Endothelial cell of umbilical vein (primary cell): ENCODE data around the gene CLDN16. TPM values are rescaled to one million over a fixed set of nuclear protein-coding genes. Genes with fewer than 3 reads are reported as not detected.

Experiments used
- BruUV-seq: library from RNA; stranded (reverse); fragments of 400-500 nt; replicated peaks from 2 replicates; lab custom pipeline; 2021; lab: Mats Ljungman, UMichigan
- CTCF ChIA-PET: fragments of 300-600, 350-600 bp; sonication (Branson Sonifier 250); formaldehyde crosslinking; loops from one replicate; lab custom pipeline; 2021; ENCODE audit warnings: antibody characterized with exemption, inconsistent platforms; lab: Charles Lee
- POLR2A ChIA-PET: fragments of 300-600, 350-600 bp; sonication (Branson Sonifier 250); formaldehyde crosslinking; loops from one replicate; lab custom pipeline; 2021; ENCODE audit warnings: antibody characterized with exemption, inconsistent platforms; lab: Charles Lee
- DNase-seq: peaks from one replicate; pipeline ENCODE4 v3.0.0-alpha.2; 2011; ENCODE audit warnings: low read depth, low spot score
- FAIRE-seq: peaks from 2 replicates; lab custom pipeline; 2011; peaks lifted over from hg19 to GRCh38; lab: Jason Lieb, UNC
- H2AFZ ChIP-seq: 2 replicates; pipeline ENCODE4 v1.6.0; 2012; ENCODE audit warnings: low read depth, low read length, control low read depth, inconsistent platforms
- H3K27ac ChIP-seq: 2 replicates; pipeline ENCODE4 v1.5.1; 2011; ENCODE audit warnings: low read depth, mild to moderate bottlenecking, control low read depth, low read length, moderate library complexity; ENCODE audit not compliant: insufficient read depth
- H3K27me3 ChIP-seq, 2 experiments: 2 replicates each; pipeline versions ENCODE4 v1.6.0 to v1.6.1; 2011; ENCODE audit warnings: low read length in 2 of 2, mixed read lengths in 1 of 2; ENCODE audit not compliant: control insufficient read depth in 2 of 2, insufficient read depth in 2 of 2
- H3K36me3 ChIP-seq, 2 experiments: 2 replicates in 1 of 2; 3 replicates in 1 of 2; pipeline ENCODE4 v1.5.1; 2011; ENCODE audit warnings: low read length in 2 of 2, mild to moderate bottlenecking in 1 of 2, moderate library complexity in 1 of 2; ENCODE audit not compliant: control insufficient read depth in 2 of 2, insufficient read depth in 2 of 2; ENCODE audit errors: extremely low read depth in 1 of 2
- H3K4me1 ChIP-seq: 3 replicates; pipeline ENCODE4 v1.5.1; 2011; ENCODE audit warnings: mild to moderate bottlenecking, low read length; ENCODE audit not compliant: control insufficient read depth, insufficient read depth; ENCODE audit errors: extremely low read depth
- H3K4me2 ChIP-seq: 2 replicates; pipeline ENCODE4 v1.6.1; 2011; ENCODE audit warnings: low read length, control low read depth, mixed read lengths; ENCODE audit not compliant: insufficient read depth
- H3K4me3 ChIP-seq, 3 experiments: fragments of 200-600 bp in 1 of 3; sonication (generic), shearing (Covaris generic) in 1 of 3; replicated peaks in 1 of 3; 2 replicates each; pipeline ENCODE4 v1.5.1; 2011 to 2016; ENCODE audit warnings: control low read depth in 3 of 3, low read length in 3 of 3, mild to moderate bottlenecking in 2 of 3, inconsistent platforms in 1 of 3, low read depth in 1 of 3, moderate library complexity in 1 of 3; ENCODE audit not compliant: insufficient read depth in 1 of 3
- H3K79me2 ChIP-seq: 2 replicates; pipeline ENCODE4 v1.6.0; 2012; ENCODE audit warnings: low read length, inconsistent platforms; ENCODE audit not compliant: control insufficient read depth, insufficient read depth
- H3K9ac ChIP-seq: replicated peaks from 2 replicates; pipeline ENCODE3; 2011; ENCODE audit warnings: low read length, control low read depth; ENCODE audit not compliant: insufficient read depth; ENCODE audit errors: extremely low read depth
- H3K9me1 ChIP-seq: replicated peaks from 3 replicates; pipeline ENCODE4 v1.6.0; 2011; ENCODE audit warnings: mild to moderate bottlenecking, low read length; ENCODE audit not compliant: control insufficient read depth, insufficient read depth; ENCODE audit errors: extremely low read depth
- H3K9me3 ChIP-seq: replicated peaks from 2 replicates; pipeline ENCODE4 v1.5.1; 2012; ENCODE audit warnings: low read length, inconsistent platforms; ENCODE audit not compliant: control insufficient read depth, insufficient read depth
- H4K20me1 ChIP-seq: replicated peaks from 2 replicates; pipeline ENCODE3; 2011; ENCODE audit warnings: mild to moderate bottlenecking, low read length; ENCODE audit not compliant: control insufficient read depth, insufficient read depth; ENCODE audit errors: extremely low read depth
- CTCF ChIP-seq, 2 donors: IDR thresholded peaks; 1 replicate in 1 of 2; 2 replicates in 1 of 2; pipeline ENCODE4 v1.5.1; 2011; ENCODE audit warnings: low read length in 2 of 2, mild to moderate bottlenecking in 2 of 2, moderate library complexity in 2 of 2, control low read depth in 1 of 2, inconsistent platforms in 1 of 2, low read depth in 1 of 2; ENCODE audit not compliant: insufficient read depth in 1 of 2; ENCODE audit errors: extremely low read depth in 1 of 2
- EZH2 ChIP-seq: IDR thresholded peaks from 2 replicates; pipeline ENCODE4 v1.6.1; 2012; ENCODE audit warnings: borderline replicate concordance, low read depth, mild to moderate bottlenecking, moderate library complexity, low read length, inconsistent platforms; ENCODE audit not compliant: severe bottlenecking
- FOS ChIP-seq: IDR thresholded peaks from 2 replicates; pipeline ENCODE4 v1.6.1; 2011; ENCODE audit warnings: mild to moderate bottlenecking, low read length, moderate library complexity, borderline replicate concordance; ENCODE audit not compliant: insufficient read depth
- GATA2 ChIP-seq: IDR thresholded peaks from 2 replicates; pipeline ENCODE4 v1.7.0; 2011; ENCODE audit warnings: low read depth, mild to moderate bottlenecking, moderate library complexity, mixed read lengths, low read length; ENCODE audit not compliant: insufficient read length, insufficient read depth
- MAX ChIP-seq: IDR thresholded peaks from 2 replicates; pipeline ENCODE4 v1.6.1; 2011; ENCODE audit not compliant: insufficient read depth, insufficient read length
- MYC ChIP-seq: IDR thresholded peaks from one replicate; pipeline ENCODE4 v1.6.1; 2011; ENCODE audit warnings: mild to moderate bottlenecking, low read depth, low read length
- POLR2A ChIP-seq: IDR thresholded peaks from 2 replicates; pipeline ENCODE4 v1.6.1; 2012; ENCODE audit warnings: low read depth, mild to moderate bottlenecking, control low read depth, low read length
- POLR2AphosphoS5 ChIP-seq: IDR thresholded peaks from 2 replicates; pipeline ENCODE4 v1.6.1; 2012; ENCODE audit warnings: low read depth, mild to moderate bottlenecking, control low read depth, low read length, moderate library complexity; ENCODE audit not compliant: insufficient read depth
- dilution Hi-C: fragments of 300-500 bp; cut with MboI; formaldehyde crosslinking; loops from one replicate; pipeline ENCODE4 v1.15.0; 2019; ENCODE audit warnings: low sequenced_read_pairs; ENCODE audit not compliant: extremely low pct_ligation_motif_present
- intact Hi-C: fragments of 100-400 bp; cut with micrococcal nuclease; formaldehyde crosslinking; loops from one replicate; pipeline ENCODE4 v1.10.0; 2022
- polyA plus RNA-seq, 4 experiments: library from polyadenylated mRNA; depleted of rRNA in 3 of 4; stranded (reverse) in 3 of 4; unstranded in 1 of 4; fragments of >200 nt; gene quantifications; 2 replicates each; pipeline versions ENCODE4 v1.2.1 to v1.2.3, GENCODE V29; 2011 to 2012; ENCODE audit warnings: missing spikeins in 1 of 4
- total RNA-seq: library from RNA; stranded (reverse); gene quantifications from 2 replicates; pipeline ENCODE4 v1.2.3, GENCODE V29; 2021

Gene CLDN16
- total and polyA plus RNA-seq, 2 donors (not counting 3 experiments of a cell fraction or from before 2014, with no cell fraction given) = 0.01 TPM; not detected in 1

- H2AFZ ChIP-seq = no peak overlapping the region
- H3K4me1 ChIP-seq = no peaks in the 10 kb centered on the region
- TF ChIP-seq FOS = no peak
- no peak for TF ChIP-seq POLR2A
- TF ChIP-seq MYC = no peak
- TF ChIP-seq MAX = no peak
- TF ChIP-seq GATA2 = no peak
- TF ChIP-seq POLR2AphosphoS5 = no peak
- H4K20me1 ChIP-seq = no peaks in the 10 kb centered on the region
- no peak overlapping the region for H3K4me3 ChIP-seq
- POLR2A ChIA-PET = no interaction called here
- dilution Hi-C loops (no loop called here), intact Hi-C loops (no loop called here)
- peaks cover 0 to 1% of the 10 kb centered on the region in 2 experiments for H3K27me3 ChIP-seq
- BruUV-seq = no TSS peak
- H3K9ac ChIP-seq = no peak overlapping the region
- no peaks in the 10 kb centered on the region for H3K36me3 ChIP-seq
- no peaks in the 10 kb centered on the region for H3K79me2 ChIP-seq
- no peak overlapping the region for H3K27ac ChIP-seq
- FAIRE-seq (no peak), DNase-seq (no peak)
- H3K9me3 ChIP-seq = no peaks in the 10 kb centered on the region
- H3K9me1 ChIP-seq = no peaks in the 10 kb centered on the region
- CTCF ChIA-PET = interaction anchor here (1.6 kb wide), 1 partner anchor 37 kb away, joined by 11 read pairs; the partner anchor contains the start of gene CLDN1
- no peak overlapping the region for H3K4me2 ChIP-seq
These were observed 28.1 kb upstream of the CLDN16 start for GRCh38 chr3:190359813-190360212.

- FAIRE-seq = no peak
These were observed 27.7 kb upstream of the CLDN16 start for GRCh38 chr3:190360228-190360627.

More at GRCh38 chr3:190360228-190360627, 27.7 kb upstream of the CLDN16 start:
- ChIA-PET POLR2A (no interaction called here), CTCF (interaction anchor here (1.6 kb wide), 1 partner anchor 38 kb away, joined by 11 read pairs; the partner anchor contains the start of gene CLDN1)
- H3K9ac ChIP-seq = no peak overlapping the region
- dilution Hi-C loops = no loop called here
- H3K79me2 ChIP-seq = no peaks in the 10 kb centered on the region
- no peak overlapping the region for H2AFZ ChIP-seq
- no peaks in the 10 kb centered on the region for H3K4me1 ChIP-seq
- H3K9me3 ChIP-seq = no peaks in the 10 kb centered on the region
- no peak for DNase-seq
- no peak overlapping the region for H3K4me3 ChIP-seq
- BruUV-seq = no TSS peak
- no peaks in the 10 kb centered on the region for H3K9me1 ChIP-seq
- intact Hi-C loops = no loop called here
- TF ChIP-seq POLR2AphosphoS5 (no peak), MYC (no peak), FOS (no peak), CTCF (IDR thresholded peaks at IDR 0.05; ENCODE audit: extremely low read depth in 1 of 2, insufficient read depth in 1 of 2, low read depth in 1 of 2, low read length in 2 of 2) (no peak), POLR2A (no peak), EZH2 (no peak), GATA2 (no peak)
- peaks cover 0 to 1% of the 10 kb centered on the region in 2 experiments for H3K27me3 ChIP-seq
- H3K4me2 ChIP-seq = no peak overlapping the region
- no peak overlapping the region for H3K27ac ChIP-seq
- no peaks in the 10 kb centered on the region for H3K36me3 ChIP-seq
- H4K20me1 ChIP-seq = no peaks in the 10 kb centered on the region
